Ascending aorta (tissue), 2 donors: Measurements from ENCODE around the gene PCNX3. TPM values are rescaled to one million over a fixed set of nuclear protein-coding genes. Genes with fewer than 3 reads are reported as not detected.

Source experiments
- DNase-seq, 2 donors: peaks; one replicate each; pipeline ENCODE4 v3.0.0-alpha.2; 2019; ENCODE audit warnings: low spot score in 2 of 2
- H3K27ac ChIP-seq, 2 donors: fragments of 200-600 bp; sonication (generic); one replicate each; pipeline ENCODE4 v1.5.1; 2016 to 2017; ENCODE audit warnings: mild to moderate bottlenecking in 1 of 2
- H3K27me3 ChIP-seq: fragments of 200-600 bp; sonication (generic); one replicate; pipeline ENCODE4 v1.5.1; 2017
- H3K36me3 ChIP-seq, 2 donors: fragments of 200-600 bp; sonication (generic); one replicate each; pipeline ENCODE4 v1.5.1; 2016
- H3K4me1 ChIP-seq, 2 donors: fragments of 200-600 bp; sonication (generic); one replicate each; pipeline ENCODE4 v1.5.1; 2016 to 2017; ENCODE audit warnings: mild to moderate bottlenecking in 1 of 2
- H3K4me3 ChIP-seq, 2 donors: fragments of 200-600 bp; sonication (generic); one replicate each; pipeline ENCODE4 v1.5.1; 2016 to 2017; ENCODE audit warnings: mild to moderate bottlenecking in 1 of 2
- H3K9me3 ChIP-seq, 2 donors: fragments of 200-600 bp; sonication (generic); one replicate each; pipeline ENCODE4 v1.5.1; 2016
- CTCF ChIP-seq, 3 experiments: fragments of 200-600 bp in 2 of 3; fragments of 450-650 bp in 1 of 3; sonication (generic) in 2 of 3; IDR thresholded peaks; one replicate each; pipeline ENCODE4 v1.5.1; 2016 to 2019; ENCODE audit warnings: antibody characterized with exemption in 3 of 3, mild to moderate bottlenecking in 1 of 3, moderate library complexity in 1 of 3
- intact Hi-C: fragments of 100-400 bp; cut with DNase I; formaldehyde crosslinking; loops from one replicate; pipeline ENCODE4 v1.15.1; 2023
- total RNA-seq: library from RNA; depleted of rRNA; stranded (reverse); fragments of >200 nt; gene quantifications from one replicate; pipeline ENCODE4 v1.1.0, GENCODE V29; 2016

Gene PCNX3
- 181 TPM for total RNA-seq

- TF ChIP-seq CTCF (IDR thresholded peaks at IDR 0.05) = no peak
- no peaks in the 10 kb centered on the region for H3K27me3 ChIP-seq
- peak; percentile 100 for DNase-seq
- no peaks in the 10 kb centered on the region for H3K9me3 ChIP-seq
- H3K36me3 ChIP-seq = peaks cover 35 to 38% of the 10 kb centered on the region in 2 donors
- H3K4me1 ChIP-seq = peaks cover 21 to 35% of the 10 kb centered on the region in 2 donors
- intact Hi-C loops = loop anchor here (1.0 to 10.0 kb wide), 7 partner anchors 37 to 243 kb away; partner anchors contain the start of genes CFL1, KAT5 and SNX32
- H3K27ac ChIP-seq = peak within 1 kb of the TSS; percentile 90 to 95
- H3K4me3 ChIP-seq = peak within 1 kb of the TSS; percentile 95 to 99
Measured at GRCh38 chr11:65615229-65615949, at the start of gene PCNX3. TSS of gene PCNX3 (plus strand) at chr11:65615776. CDS start at chr11:65616312, 536 bp downstream.

- Histone ChIP-seq H3K27me3 (no peaks in the 10 kb centered on the region), H3K4me3 (peak overlapping the region; percentile 95 to 98), H3K27ac (peak overlapping the region; percentile 90 to 99), H3K36me3 (no peaks in the 10 kb centered on the region), H3K9me3 (no peaks in the 10 kb centered on the region), H3K4me1 (peaks cover 26 to 51% of the 10 kb centered on the region in 2 donors)
- intact Hi-C loops = no loop called here
- no peak for DNase-seq
- no peak for TF ChIP-seq CTCF (IDR thresholded peaks at IDR 0.05)
Measured at GRCh38 chr11:65569164-65569972, 46.2 kb upstream of the PCNX3 start.

- no peaks in the 10 kb centered on the region for H3K36me3 ChIP-seq
Measured at GRCh38 chr11:65569973-65570918, 45.3 kb upstream of the PCNX3 start, which contains the start of gene ZNRD2. TSS of gene ZNRD2 (plus strand) at chr11:65570477. CDS start at chr11:65570492, 15 bp downstream.

GRCh38 chr11:65571420-65571819, 44.2 kb upstream of the PCNX3 start:
- no peaks in the 10 kb centered on the region for H3K9me3 ChIP-seq
- no peak for TF ChIP-seq CTCF (IDR thresholded peaks at IDR 0.05)
- H3K27ac ChIP-seq = peak overlapping the region; percentile 96 to 99
- peaks cover 30 to 50% of the 10 kb centered on the region in 2 donors for H3K4me1 ChIP-seq
- H3K27me3 ChIP-seq = no peaks in the 10 kb centered on the region
- intact Hi-C loops = loop anchor here (5.0 kb wide), 2 partner anchors 81 to 189 kb away; partner anchors contain the start of gene SLC25A45
- H3K4me3 ChIP-seq = peak overlapping the region; percentile 95 to 98
- no peak for DNase-seq
- H3K36me3 ChIP-seq = no peaks in the 10 kb centered on the region

More at GRCh38 chr11:65569973-65570918, 45.3 kb upstream of the PCNX3 start, which contains the start of gene ZNRD2:
- TF ChIP-seq CTCF (IDR thresholded peaks at IDR 0.05) = peak; percentile 37 to 46 (median 45)
- H3K9me3 ChIP-seq = no peaks in the 10 kb centered on the region
- peak within 1 kb of the TSS; percentile 95 to 98 for H3K4me3 ChIP-seq
- no peaks in the 10 kb centered on the region for H3K27me3 ChIP-seq
- peak within 1 kb of the TSS; percentile 90 to 99 for H3K27ac ChIP-seq
- intact Hi-C loops = loop anchor here (1.0 to 5.0 kb wide), 3 partner anchors 12 to 188 kb away; partner anchors contain the start of genes LTBP3 and SLC25A45
- peak; percentile 95 to 99 for DNase-seq
- peaks cover 30 to 56% of the 10 kb centered on the region in 2 donors for H3K4me1 ChIP-seq
